Activated CD4-positive, alpha-beta T cell treated with anti-CD3 and anti-CD28 coated beads, Interleukin-10, Interleukin-2, amounts not matched to agents 100 ng/mL and 50 ng/mL, durations not matched to agents 16 hours and 8 hours (primary cell): Measurements from ENCODE around the gene CHMP4B.

ENCODE experiments used
- DNase-seq: peaks from one replicate; pipeline ENCODE4 v3.0.0-alpha.2; 2020

Gene CHMP4B, protein sequence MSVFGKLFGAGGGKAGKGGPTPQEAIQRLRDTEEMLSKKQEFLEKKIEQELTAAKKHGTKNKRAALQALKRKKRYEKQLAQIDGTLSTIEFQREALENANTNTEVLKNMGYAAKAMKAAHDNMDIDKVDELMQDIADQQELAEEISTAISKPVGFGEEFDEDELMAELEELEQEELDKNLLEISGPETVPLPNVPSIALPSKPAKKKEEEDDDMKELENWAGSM

DNA sequence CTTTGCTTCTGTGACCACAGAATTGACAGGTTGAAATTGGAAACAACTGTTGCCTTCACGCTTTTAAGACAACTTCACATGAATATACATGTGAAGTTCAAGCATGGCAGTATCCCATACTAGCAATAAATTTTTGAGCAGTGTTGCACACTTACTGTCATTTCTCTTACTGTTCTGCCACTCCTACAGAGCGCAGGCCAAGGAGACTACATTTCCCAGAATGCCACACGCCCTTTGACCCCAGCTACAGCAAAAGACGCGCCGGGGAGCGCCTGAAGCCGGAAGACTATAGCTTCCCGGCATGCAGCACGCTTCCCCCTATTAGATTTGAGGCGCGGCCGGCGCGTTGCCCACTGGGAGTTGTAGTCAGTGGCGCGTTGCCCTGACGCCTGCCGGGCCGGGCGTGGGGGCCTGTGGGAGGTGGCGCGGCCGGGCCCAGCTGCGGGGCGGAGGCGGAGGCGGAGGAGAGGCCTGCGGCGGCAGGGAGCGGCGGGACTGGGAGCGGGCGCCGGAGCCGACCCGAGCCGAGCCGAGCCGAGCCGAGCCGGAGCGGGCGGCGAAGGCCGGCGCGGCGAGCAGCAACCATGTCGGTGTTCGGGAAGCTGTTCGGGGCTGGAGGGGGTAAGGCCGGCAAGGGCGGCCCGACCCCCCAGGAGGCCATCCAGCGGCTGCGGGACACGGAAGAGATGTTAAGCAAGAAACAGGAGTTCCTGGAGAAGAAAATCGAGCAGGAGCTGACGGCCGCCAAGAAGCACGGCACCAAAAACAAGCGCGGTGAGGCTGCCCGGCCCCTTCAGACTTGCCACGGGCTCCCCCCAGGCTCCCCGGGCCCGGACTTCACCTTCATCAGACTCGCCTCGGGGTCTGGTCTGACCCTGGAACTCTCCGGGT, at the start of gene CHMP4B:
Gene CHMP4B, plus strand, starts transcription at position 464 of the 891 bp plus-strand sequence. Its CDS starts 121 bp downstream, at position 585.
- peak; percentile 99 for DNase-seq

- no peak for DNase-seq
Measured at GRCh38 chr20:33761698-33762250, 49.4 kb upstream of the CHMP4B start.

GRCh38 chr20:33765099-33765498, 46.0 kb upstream of the CHMP4B start:
- no peak for DNase-seq

GRCh38 chr20:33765592-33765991, 45.6 kb upstream of the CHMP4B start:
- DNase-seq: no peak

- no peak for DNase-seq
Measured at GRCh38 chr20:33766686-33767085, 44.5 kb upstream of the CHMP4B start.

- no peak for DNase-seq
Measured at GRCh38 chr20:33767777-33768138, 43.4 kb upstream of the CHMP4B start.

DNA sequence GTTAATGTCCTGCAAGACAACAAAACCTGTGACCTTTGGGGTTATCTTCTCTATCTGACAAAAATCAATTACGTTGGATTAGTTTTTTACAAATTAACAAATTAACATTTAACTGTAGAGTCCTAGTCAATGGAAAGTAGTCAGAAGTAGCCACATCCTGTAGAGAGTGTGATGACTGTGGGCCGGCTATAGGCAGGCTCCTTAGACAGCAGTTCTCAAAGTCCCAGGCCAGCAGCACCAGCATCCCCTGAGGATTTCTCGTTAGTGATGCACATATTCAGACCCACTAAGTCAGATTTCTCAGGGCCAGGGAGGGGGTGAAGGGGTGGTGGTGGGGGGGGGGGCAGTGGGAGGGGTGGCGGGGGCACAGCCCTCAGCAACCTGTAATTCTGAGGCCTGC, 42.1 kb upstream of the CHMP4B start:
- DNase-seq: no peak

GRCh38 chr20:33770005-33770404, 41.1 kb upstream of the CHMP4B start:
- DNase-seq: no peak

GRCh38 chr20:33771938-33772337, 39.2 kb upstream of the CHMP4B start:
- no peak for DNase-seq

DNA sequence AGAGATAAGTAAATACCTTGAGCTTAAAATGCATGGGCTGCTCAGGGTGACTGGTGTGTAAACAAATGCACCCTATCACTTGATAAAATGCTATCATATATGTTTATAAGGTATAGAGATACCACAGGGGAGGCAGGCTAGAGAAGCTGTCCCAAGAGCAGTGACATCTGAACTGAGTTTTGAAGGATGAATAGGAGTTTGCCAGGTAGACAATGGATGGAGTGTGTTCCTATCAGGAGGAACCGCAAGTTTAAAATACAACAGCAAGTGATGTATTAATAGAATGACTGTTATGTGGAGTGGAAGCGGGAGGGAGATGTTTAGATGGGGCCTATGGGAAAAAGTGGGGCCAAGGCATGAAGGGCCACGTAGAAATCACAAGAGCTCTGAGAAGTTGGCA, 38.7 kb upstream of the CHMP4B start:
- no peak for DNase-seq

DNA sequence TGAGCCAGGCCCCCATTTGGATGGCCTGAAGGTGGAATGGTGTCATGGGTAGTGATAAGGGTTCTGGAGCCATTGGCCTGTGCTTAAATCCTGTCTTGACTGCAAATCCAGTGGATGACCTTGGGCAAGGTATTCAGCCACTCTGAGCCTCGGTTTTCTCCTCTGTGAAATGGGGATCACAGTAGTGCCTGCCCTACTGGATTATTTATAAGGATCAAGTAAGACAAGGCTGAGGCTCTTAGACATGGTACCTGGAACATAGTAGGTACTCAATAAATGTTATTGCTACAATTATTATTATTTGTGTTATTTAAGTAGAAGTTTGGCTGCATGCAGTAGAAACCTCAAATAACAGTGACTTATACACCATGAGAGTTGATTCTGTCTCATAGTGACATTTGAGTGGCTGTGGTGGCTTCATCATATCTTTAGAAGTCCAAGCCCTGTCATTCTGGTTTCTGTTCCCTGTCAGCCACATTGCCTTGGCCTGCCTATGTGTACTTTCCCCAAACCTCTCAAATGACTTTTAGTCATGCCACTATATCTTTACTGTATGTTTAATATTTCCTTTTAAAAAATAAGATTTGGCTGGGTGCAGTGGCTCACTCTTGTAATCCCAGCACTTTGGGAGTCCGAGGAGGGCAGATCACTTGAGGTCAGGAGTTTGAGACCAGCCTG, 37.6 kb upstream of the CHMP4B start:
- DNase-seq: peak; percentile 41

GRCh38 chr20:33777816-33778215, 33.3 kb upstream of the CHMP4B start:
- DNase-seq: no peak

GRCh38 chr20:33781133-33781532, 30.0 kb upstream of the CHMP4B start:
- no peak for DNase-seq

GRCh38 chr20:33781945-33782344, 29.2 kb upstream of the CHMP4B start:
- no peak for DNase-seq

DNA sequence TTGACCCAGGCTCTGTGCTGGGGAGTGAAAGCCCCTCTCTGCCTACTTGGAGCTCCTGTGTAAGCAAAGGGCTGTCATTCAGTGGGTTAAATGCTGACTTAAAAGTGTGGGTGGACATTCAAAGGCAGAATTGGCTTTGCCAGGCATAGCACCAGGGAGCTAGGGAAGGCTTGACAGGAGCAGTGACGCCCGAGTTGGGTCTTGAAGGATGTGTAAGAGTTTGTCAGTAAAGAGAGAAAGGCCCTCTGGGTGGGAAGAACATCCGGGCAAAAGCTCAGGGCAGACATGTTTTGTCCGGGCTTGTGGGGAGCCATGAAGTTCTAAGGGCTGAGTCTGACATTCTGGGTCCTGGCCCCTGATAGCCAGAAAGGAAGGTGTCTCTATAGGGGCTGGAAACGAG, 27.9 kb upstream of the CHMP4B start:
- no peak for DNase-seq

GRCh38 chr20:33783818-33784217, 27.3 kb upstream of the CHMP4B start:
- no peak for DNase-seq

- no peak for DNase-seq
Measured at GRCh38 chr20:33784225-33784624, 26.9 kb upstream of the CHMP4B start.

DNA sequence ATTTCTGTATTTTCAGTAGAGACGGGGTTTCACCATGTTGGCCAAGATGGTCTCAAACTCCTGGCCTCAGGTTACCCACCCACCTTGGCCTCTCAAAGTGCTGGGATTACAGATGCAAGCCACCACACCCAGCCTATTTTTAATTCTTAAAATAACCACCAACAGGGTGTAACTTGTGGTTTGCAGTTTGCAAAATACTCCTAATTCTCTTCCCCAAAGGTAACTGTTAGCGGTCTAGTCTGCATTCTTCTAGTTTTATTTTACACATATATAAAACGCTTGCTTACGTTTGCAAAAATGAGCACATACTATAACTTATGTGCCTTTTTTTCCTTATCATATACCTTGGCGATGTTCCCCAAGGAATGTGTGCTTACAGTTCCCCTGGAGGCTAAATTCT, 25.6 kb upstream of the CHMP4B start:
- DNase-seq: no peak

GRCh38 chr20:33787253-33787891, 23.8 kb upstream of the CHMP4B start:
- DNase-seq: no peak

- no peak for DNase-seq
Measured at GRCh38 chr20:33788351-33789049, 22.6 kb upstream of the CHMP4B start.

- DNase-seq: no peak
Measured at GRCh38 chr20:33789109-33789857, 21.9 kb upstream of the CHMP4B start.

DNA sequence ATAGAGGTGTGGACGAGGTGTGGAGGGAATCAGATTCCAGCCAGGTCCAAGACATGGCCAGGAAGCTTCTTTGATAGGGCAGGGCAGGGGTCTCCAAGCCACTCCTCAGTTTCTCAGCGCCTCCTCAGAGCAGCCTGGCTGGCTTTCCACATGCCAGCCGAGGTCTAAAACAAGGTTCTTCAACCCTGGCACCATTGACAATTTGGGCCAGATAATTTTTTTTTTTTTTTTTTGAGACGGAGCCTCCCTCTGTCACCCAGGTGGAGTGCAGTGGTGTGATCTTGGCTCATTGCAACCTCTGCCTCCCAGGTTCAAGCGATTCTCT, 21.3 kb upstream of the CHMP4B start:
- no peak for DNase-seq
